Medulla oblongata (tissue), 1 donor: ENCODE results near the gene FAM193B.
"Not testable (repeated sequence)": the region's sequence is repeated elsewhere in the genome, so short reads cannot be mapped to it uniquely, and the experiment has no call there.

Experiments used
- DNase-seq: peaks from one replicate; pipeline ENCODE4 v3.0.0-alpha.2; 2015; ENCODE audit errors: extremely low spot score

The FAM193B gene

DNA sequence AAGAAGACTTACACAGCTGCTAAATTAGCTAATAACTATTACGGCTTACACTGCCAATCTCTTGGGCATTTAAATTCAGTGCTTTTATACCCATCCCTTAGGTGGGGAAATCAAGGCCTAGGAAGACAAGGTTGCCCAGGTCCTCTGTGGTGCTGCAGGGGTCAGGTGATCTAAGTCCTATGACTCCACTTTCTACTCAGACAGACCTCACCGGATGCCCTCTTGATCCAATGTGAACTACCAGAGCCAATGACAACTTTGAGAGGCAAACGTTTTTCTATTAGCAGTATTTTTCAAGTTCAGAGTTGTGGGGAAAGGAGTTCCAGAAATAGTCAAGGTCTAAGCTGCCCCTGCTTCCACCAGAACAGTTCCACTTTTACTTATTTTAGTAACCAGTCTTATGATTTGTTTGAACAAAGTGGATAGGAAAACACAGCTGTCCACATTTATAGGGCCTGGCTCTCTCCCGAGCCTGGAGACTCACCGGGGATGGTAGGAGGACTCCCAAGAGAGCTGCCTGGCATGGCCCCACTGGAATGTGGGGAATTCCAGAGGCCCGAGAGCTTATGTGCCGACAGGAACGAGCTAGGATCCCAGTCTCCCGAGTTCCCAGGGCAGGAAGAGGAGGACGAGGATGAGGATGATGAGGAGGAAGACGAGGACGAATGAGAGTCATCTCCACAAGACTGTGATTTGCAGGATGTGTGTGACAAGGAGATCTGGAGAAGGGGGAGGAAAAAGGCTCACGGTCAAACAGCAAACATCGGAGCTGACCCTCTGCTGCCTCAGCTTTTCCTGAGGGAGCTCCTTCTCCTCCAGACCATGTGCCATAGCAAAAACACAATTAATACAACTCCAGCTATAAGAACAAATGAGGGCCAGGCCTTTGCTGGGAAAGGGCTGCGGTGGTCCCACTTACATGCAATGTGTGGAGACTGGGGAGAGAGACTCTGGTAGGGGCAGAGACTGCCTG, 16.7 kb downstream of the FAM193B start:
- DNase-seq = no peak

DNA sequence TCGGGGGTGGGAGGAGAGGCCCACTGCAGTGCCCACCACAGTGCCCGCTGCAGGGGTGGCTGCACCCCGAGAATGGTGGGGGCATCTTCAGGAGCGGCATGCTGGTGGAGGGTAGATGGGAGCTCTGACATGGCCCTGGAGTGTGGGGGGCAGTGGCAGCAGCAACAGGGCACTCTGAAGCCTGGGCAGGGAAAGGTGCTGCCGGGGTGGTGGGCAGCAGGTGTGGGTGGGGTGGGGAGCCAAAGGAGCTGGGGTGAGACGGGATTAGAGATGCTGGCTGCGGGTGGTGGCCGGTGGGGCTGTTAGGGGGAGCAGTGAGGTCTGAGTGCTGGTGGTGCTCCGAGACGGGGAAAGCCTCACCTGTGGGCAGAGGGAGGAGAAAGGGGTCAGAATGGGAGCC, 18.0 kb downstream of the FAM193B start:
- no peak for DNase-seq

DNA sequence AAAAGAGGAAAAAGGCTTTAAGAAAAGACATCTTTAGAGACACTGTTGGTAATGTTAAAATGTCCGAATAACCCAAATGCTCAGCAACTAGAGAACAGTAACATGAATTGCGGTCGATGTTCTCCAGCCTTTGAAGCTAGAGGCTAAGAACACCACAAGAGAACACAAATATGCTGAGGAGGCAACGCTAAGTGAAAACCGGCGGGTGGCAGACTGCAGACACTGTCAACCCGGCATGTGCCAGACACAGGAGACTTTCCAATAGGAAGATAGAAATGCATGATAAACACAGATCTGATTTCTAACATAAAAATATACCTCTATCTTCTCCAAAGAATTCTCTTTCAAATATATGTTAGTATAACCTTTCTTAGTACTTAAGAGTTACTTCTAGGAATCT, 19.2 kb downstream of the FAM193B start:
- DNase-seq = no peak

DNA sequence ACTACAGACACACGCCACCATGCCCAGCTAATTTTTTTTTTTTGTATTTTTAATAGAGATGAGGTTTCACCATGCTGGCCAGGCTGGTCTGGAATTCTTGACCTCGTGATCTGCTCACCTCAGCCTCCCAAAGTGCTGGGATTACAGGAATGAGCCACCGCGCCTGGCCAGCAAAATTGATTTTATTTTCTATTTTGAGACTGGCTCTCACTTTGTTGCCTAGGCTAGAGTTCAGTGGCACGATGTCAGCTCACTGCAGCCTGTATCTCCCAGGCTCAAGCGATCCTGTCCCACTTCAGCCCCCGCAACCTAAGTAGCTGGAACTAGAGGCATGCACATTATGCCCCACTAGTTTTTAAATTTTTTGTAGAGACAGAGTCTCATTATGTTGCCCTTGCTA, 19.9 kb downstream of the FAM193B start:
- DNase-seq = not testable (repeated sequence)

DNA sequence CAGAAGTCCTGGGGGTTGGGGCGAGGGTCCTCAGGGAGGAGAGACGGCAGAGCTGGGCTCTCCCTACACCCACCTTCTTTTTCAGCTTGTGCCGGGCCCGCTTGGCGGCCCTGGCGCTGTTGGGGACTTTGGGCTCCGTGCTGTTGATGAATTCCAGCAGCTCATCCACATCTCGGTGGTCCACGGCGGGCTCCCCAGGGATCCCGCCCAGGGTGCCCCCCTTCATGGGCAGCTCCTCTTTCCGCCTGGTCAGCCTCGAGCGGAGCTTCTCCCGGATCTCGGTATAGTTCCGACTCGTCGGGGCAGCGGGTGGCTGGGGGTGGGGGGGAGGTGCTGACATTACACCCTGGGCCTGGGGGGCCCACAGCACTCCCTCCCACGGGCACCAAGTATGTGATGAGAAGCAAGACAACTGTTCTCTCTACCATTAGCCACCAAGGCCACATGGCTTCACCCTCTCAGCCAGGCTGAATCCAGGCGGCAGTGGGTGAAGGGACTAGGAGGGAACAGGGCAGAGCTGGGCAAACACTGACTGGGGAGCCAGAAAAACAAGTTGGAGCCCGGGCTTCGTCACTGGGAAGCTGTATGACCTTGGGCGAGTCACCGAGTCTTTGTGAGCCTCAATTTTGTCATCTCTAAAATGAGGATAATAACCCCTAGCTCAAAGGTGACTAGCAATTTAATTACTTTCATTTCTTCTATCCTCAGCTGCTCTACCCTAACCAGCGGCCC, 23.0 kb downstream of the FAM193B start:
- DNase-seq = no peak

GRCh38 chr5:177530638-177531037, 23.7 kb downstream of the FAM193B start:
- DNase-seq = no peak

- DNase-seq = no peak
Observed at GRCh38 chr5:177529247-177530203, 24.8 kb downstream of the FAM193B start.

GRCh38 chr5:177528631-177529030, 25.7 kb downstream of the FAM193B start:
- no peak for DNase-seq

DNA sequence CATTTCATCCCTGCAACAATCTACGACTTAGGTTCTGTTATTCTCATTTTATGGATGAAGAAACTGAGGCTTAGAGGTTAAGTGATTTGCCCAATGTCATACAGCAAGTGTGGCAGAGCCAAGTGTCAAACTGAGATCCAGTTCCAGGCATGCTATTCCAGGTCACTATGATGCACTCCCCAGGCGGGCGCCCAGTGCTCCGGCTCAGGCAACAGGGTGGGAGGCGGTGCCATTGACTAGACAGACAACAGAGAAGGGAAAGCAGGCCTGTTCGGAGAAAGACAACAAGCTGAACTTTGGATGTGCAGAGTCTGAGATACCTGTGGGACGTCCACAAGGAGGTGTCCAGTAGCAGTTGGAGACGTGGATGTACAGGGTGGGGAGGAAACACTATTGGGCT, 26.8 kb downstream of the FAM193B start:
- no peak for DNase-seq

GRCh38 chr5:177526791-177527190, 27.6 kb downstream of the FAM193B start:
- no peak for DNase-seq

DNA sequence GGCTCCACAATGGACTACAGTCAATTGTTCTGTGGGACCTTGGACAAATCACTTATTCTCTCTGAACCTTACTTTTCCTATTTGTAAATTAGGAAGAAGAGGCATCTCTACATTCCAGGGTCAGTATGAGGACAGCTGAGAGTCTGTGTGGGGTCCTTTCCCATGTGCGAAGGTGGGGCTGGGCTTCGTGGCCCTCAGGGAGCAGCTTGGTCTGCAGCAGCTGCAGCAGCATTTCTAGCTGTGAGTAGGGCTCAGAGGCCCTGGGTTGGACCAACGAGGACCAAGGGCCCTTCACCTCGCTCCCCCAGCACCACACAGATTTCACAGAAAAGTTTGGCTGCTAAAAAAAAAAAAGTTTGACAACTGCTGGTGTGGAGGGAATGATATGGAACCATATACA, 28.2 kb downstream of the FAM193B start:
- DNase-seq = no peak

GRCh38 chr5:177524941-177525655, 29.3 kb downstream of the FAM193B start:
- DNase-seq = peak; percentile 60

DNA sequence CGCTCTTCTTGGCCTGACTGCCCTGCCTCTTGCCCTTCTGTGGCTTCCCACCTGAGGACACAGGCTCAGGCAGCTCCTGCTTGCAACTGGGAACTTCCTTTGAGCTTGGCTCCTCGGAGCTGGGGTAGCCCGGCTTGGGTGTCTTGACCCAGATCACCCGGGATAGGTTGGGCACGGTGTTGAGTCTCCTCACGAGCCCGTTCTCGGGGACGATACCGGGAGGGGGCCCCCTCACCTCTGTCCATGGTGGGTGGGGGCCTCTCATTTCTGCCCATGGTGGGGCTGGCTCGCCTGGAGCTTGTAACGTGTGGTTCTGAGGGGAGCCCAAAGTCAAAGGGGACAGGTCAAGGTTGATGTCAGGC, 29.8 kb downstream of the FAM193B start:
- no peak for DNase-seq

GRCh38 chr5:177523711-177524538, 30.4 kb downstream of the FAM193B start:
- no peak for DNase-seq

GRCh38 chr5:177520916-177521513, 33.3 kb downstream of the FAM193B start:
- DNase-seq = no peak

DNA sequence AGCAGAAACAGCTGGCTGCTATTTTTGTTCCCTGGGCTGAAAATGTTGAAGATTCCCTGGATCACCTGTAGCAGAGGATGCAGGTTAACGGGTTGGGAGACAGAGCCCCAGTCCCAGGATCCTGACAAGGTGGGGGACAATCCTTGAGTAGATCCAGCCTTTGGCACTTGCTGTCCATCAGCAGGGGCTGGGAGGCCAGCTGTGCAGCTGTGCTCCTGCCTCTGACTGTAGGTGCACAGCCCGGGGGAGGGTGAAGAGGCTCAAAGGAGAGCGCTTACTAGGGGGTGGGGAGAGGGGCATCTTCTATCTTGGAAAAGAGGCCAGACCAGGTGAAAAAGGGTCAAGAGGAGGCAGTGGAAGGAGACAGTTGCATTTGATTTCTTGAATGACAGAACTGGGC, 34.1 kb downstream of the FAM193B start:
- no peak for DNase-seq

DNA sequence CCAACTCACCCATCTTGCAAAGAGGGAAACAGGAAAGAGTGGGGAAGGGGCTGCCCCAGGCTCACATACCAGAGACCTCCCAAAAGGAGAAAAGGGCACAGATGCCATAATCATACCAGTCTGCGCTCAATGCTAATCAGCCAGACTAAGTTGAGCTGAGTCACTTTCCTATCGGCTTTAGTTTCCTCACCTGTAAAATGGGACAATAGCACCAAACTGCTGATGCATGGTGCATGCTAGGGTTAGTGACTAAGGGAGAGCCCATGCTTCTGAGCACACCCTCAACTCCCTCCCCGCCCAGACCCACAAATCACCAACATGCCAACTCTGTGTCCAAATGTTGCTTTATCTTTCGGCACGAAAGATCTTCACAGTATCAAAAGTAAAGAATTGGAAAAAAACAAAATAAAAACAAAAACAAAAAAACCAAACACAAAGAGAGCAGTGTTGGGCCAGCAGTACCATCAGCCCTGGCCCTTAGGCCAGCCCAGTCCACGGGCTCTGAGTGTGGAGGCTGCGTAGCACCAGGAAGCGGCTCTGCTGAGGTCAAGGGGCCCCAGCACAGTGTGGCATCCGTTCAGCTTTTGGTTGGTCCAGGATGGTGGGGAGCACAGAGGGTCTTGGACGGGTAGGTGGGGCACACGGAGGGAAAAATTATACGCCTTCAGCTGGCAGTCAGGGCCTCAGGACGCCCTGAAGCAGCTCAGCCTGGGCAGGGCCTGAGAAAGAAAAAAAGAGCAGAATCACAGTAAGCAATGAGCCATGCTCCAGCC, 34.7 kb downstream of the FAM193B start:
- no peak for DNase-seq

DNA sequence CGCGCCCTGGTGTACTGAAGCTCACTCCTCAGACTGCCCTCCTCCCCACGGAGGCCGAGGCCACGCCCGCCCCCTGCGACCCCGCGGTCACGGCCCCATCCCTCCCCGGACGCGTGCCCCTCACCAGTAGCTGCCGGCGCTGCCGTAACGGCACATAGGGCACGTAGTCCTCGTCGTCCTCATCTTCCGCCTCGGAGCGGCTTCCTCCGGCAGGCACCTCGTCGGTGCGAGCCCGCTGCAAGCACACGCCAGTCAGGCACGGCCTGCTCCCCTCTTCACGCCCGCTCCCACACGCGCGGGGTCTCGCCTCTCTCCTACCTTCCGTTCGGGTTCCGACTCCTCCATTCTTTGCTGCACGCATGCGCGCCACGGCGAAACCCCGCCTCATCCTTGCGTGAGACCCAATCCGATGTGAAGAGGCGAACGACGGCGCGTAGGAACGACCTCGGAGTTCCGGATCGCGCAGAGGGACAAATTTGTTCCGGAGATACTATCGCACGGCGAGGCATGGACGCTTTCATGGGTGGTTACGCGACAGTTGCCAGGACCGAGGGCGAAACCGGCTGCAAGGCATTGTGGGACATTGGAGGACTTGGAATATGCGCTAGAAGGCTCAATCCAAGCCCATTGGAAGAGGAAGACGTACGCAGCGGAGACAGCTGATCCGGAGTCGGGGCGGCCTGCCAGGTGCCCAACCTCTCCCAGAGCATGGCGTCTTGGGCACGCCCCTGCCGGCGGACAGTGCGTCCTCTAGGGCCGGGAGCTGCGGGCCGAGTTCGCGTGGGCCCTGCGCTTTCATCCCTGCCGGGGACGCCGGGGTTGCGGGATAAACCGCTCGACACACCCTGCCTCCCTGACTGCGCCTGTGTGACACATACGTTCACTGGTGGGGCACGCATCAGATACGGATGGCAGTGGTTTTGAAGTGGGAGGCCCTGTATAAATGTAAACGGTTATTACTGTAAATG, 37.5 kb downstream of the FAM193B start, which contains the start of gene DDX41:
DDX41 (minus strand) TSS at position 361 of the 968 bp plus-strand sequence; CDS start at position 345, 16 bp downstream.
- peak; percentile 98 for DNase-seq
